Activated naive CD4-positive, alpha-beta T cell treated with anti-CD3 and anti-CD28 coated beads for 36 hours (primary cell): ENCODE data around the gene CENPP. TPM values are rescaled to one million over a fixed set of nuclear protein-coding genes. Genes with fewer than 3 reads are reported as not detected.

ENCODE experiments used
- CTCF ChIA-PET: fragments of 350-600 bp; sonication (Branson Sonifier 250); formaldehyde crosslinking; loops from one replicate; lab custom pipeline; 2021; ENCODE audit warnings: antibody characterized with exemption; lab: Charles Lee
- DNase-seq: peaks from one replicate; pipeline ENCODE4 v3.0.0-alpha.2; 2020
- H3K27ac Mint-ChIP-seq: one replicate; pipeline ENCODE4 v1.8.0; 2021; ENCODE audit warnings: mild to moderate bottlenecking, mixed read lengths
- H3K27me3 Mint-ChIP-seq: one replicate; pipeline ENCODE4 v1.8.0; 2021; ENCODE audit warnings: low read depth, mixed read lengths
- H3K36me3 Mint-ChIP-seq: one replicate; pipeline ENCODE4 v1.8.0; 2021; ENCODE audit warnings: low read depth, mixed read lengths
- H3K4me1 Mint-ChIP-seq: one replicate; pipeline ENCODE4 v1.8.0; 2021; ENCODE audit warnings: low read depth, mixed read lengths
- H3K4me3 Mint-ChIP-seq: one replicate; pipeline ENCODE4 v1.8.0; 2021; ENCODE audit warnings: mild to moderate bottlenecking, moderate library complexity, mixed read lengths
- H3K9me3 Mint-ChIP-seq: one replicate; pipeline ENCODE4 v1.8.0; 2021; ENCODE audit warnings: mixed read lengths
- intact Hi-C: fragments of 100-400 bp; cut with micrococcal nuclease; formaldehyde crosslinking; loops from one replicate; pipeline ENCODE4 v1.15.1; 2023
- total RNA-seq, 2 experiments: library from RNA; stranded (reverse); gene quantifications; one replicate each; pipeline ENCODE4 v1.2.3, GENCODE V29; 2021

Gene CENPP
- total RNA-seq, 2 experiments from 2014 or later: 24.9 to 26.5 TPM

GRCh38 chr9:92324431-92324830 lies 1.3 kb upstream of the CENPP start:
- Mint-ChIP-seq H3K9me3 (no peaks in the 10 kb centered on the region), H3K27ac (peak overlapping the region; percentile 97), H3K36me3 (peaks cover 27% of the 10 kb centered on the region), H3K27me3 (no peaks in the 10 kb centered on the region), H3K4me1 (peaks cover 41% of the 10 kb centered on the region), H3K4me3 (peak overlapping the region; percentile 99)
- intact Hi-C loops: loop anchor here (2.0 to 10.0 kb wide), 3 partner anchors 440 to 740 kb away; partner anchors contain the start of gene BICD2
- peak; percentile 7 for DNase-seq
- CTCF ChIA-PET: interaction anchor here (1.7 kb wide), 1 partner anchor 36 kb away, joined by 3 read pairs; no protein-coding TSS in a partner anchor

- CTCF ChIA-PET: interaction anchor here (1.7 kb wide), 1 partner anchor 37 kb away, joined by 3 read pairs; no protein-coding TSS in a partner anchor
- Mint-ChIP-seq H3K36me3 (peaks cover 25% of the 10 kb centered on the region), H3K4me3 (peak overlapping the region; percentile 99), H3K4me1 (peaks cover 41% of the 10 kb centered on the region), H3K27ac (peak overlapping the region; percentile 97), H3K27me3 (no peaks in the 10 kb centered on the region), H3K9me3 (no peaks in the 10 kb centered on the region)
- DNase-seq: no peak
- intact Hi-C loops: loop anchor here (1.0 to 10.0 kb wide), 9 partner anchors 10 to 740 kb away; partner anchors contain the start of genes BICD2, IARS1, IPPK and SPTLC1
Observed at GRCh38 chr9:92324889-92325268, 874 bp upstream of the CENPP start.

DNA sequence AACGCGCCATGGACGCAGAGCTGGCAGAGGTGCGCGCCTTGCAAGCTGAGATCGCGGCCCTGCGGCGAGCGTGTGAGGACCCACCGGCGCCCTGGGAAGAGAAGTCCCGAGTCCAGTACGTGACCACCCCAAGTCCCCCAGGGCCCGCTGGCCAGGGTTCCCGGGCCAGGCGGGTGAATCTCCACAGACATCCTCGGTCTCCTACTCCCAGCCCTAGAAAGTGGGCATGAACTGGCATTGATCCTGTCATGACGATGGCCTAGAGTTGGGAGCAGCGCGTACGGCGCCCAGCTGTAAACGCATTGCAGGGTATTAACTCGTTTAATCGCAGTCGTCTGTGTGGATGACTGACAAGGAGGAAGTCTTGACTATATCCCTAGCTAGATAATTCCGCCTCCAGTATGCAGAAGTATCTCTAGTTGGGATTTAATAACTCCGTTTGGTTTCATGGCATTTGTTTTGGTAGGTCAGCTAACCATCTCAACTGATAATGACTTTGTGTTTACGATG lies 293 bp downstream of the CENPP start:
- peak overlapping the region; percentile 99 for H3K4me3 Mint-ChIP-seq
- peaks cover 41% of the 10 kb centered on the region for H3K4me1 Mint-ChIP-seq
- peak; percentile 19 for DNase-seq
- CTCF ChIA-PET: interaction anchor here (0.8 kb wide), 1 partner anchor 186 kb away, joined by 4 read pairs; no protein-coding TSS in a partner anchor
- H3K27me3 Mint-ChIP-seq: no peaks in the 10 kb centered on the region
- H3K27ac Mint-ChIP-seq: peak overlapping the region; percentile 97
- H3K36me3 Mint-ChIP-seq: peaks cover 19% of the 10 kb centered on the region
- intact Hi-C loops: loop anchor here (1.0 to 10.0 kb wide), 9 partner anchors 11 to 739 kb away; partner anchors contain the start of genes BICD2, IARS1, IPPK and SPTLC1
- no peaks in the 10 kb centered on the region for H3K9me3 Mint-ChIP-seq

DNA sequence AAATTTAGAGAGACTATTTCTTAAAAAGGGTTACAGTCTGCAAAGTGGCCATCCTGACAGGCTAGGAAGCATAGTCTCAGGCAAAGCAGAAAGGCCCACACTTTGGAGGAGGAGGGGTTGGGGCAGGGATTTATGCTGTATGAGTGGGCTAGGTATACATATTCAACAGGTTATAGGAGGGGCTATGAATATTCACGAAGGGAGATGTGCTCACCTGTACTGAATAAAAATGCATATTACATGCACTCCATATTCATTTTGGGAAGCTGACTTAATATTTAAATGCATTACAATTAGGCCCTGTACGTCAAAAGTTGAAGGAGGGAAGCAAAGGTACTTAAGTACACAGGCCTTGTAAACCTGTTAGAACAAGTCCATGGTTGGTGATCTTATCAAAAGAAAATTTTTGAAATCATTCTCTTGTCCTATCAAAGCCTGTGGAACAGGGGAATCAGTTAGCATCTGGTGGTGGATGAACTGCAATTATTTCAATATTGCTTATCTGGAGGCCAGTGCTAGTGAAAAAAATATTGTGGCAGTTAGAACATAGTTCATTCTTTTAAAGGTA lies 1.6 kb downstream of the CENPP start:
- Mint-ChIP-seq H3K27me3 (no peaks in the 10 kb centered on the region), H3K9me3 (no peaks in the 10 kb centered on the region), H3K4me1 (peaks cover 37% of the 10 kb centered on the region), H3K27ac (no peak overlapping the region), H3K4me3 (peak overlapping the region; percentile 99), H3K36me3 (peaks cover 17% of the 10 kb centered on the region)
- no peak for DNase-seq
- intact Hi-C loops: loop anchor here (5.0 to 10.0 kb wide), 4 partner anchors 190 to 737 kb away; partner anchors contain the start of gene BICD2
- CTCF ChIA-PET: no interaction called here

- H3K9me3 Mint-ChIP-seq: no peaks in the 10 kb centered on the region
- DNase-seq: peak; percentile 12
- peaks cover 18% of the 10 kb centered on the region for H3K36me3 Mint-ChIP-seq
- no peak overlapping the region for H3K27ac Mint-ChIP-seq
- no peaks in the 10 kb centered on the region for H3K27me3 Mint-ChIP-seq
- H3K4me1 Mint-ChIP-seq: peaks cover 29% of the 10 kb centered on the region
- CTCF ChIA-PET: interaction anchor here (0.6 kb wide), 1 partner anchor 203 kb away, joined by 3 read pairs; no protein-coding TSS in a partner anchor
- intact Hi-C loops: loop anchor here (5.0 to 10.0 kb wide), 4 partner anchors 191 to 737 kb away; partner anchors contain the start of gene BICD2
- H3K4me3 Mint-ChIP-seq: no peak overlapping the region
Observed at GRCh38 chr9:92328225-92328624, 2.5 kb downstream of the CENPP start.

GRCh38 chr9:92332577-92333281 lies 7.0 kb downstream of the CENPP start:
- intact Hi-C loops: no loop called here
- Mint-ChIP-seq H3K27ac (no peak overlapping the region), H3K4me3 (no peak overlapping the region), H3K4me1 (peaks cover 10% of the 10 kb centered on the region), H3K27me3 (no peaks in the 10 kb centered on the region), H3K36me3 (peaks cover 25% of the 10 kb centered on the region), H3K9me3 (no peaks in the 10 kb centered on the region)
- CTCF ChIA-PET: interaction anchor here (0.6 kb wide), 1 partner anchor 191 kb away, joined by 3 read pairs; no protein-coding TSS in a partner anchor
- DNase-seq: no peak

DNA sequence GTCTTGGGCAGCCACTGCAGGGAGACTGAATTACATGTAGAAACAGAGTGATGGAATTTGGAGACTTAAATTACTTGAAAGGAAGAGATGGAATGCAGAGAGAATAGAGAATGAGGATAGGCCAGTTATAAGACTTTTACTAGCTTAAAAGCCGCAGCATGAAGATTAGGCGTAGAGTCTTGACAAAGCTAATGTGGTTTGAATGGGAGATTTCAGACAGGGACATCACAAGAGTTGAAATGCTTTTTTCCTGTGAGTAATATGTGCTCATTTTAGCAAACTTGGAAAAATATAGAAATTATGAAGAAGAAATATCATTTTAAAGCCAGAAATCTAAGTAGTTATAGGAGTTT lies 7.5 kb downstream of the CENPP start:
- peaks cover 6% of the 10 kb centered on the region for H3K4me1 Mint-ChIP-seq
- CTCF ChIA-PET: interaction anchor here (0.6 to 0.7 kb wide), 2 partner anchors 128 to 327 kb away, joined by 3 to 5 read pairs; no protein-coding TSS in a partner anchor
- H3K27me3 Mint-ChIP-seq: no peaks in the 10 kb centered on the region
- H3K36me3 Mint-ChIP-seq: peaks cover 26% of the 10 kb centered on the region
- no peak overlapping the region for H3K4me3 Mint-ChIP-seq
- intact Hi-C loops: no loop called here
- DNase-seq: no peak
- H3K9me3 Mint-ChIP-seq: no peaks in the 10 kb centered on the region
- H3K27ac Mint-ChIP-seq: no peak overlapping the region

DNA sequence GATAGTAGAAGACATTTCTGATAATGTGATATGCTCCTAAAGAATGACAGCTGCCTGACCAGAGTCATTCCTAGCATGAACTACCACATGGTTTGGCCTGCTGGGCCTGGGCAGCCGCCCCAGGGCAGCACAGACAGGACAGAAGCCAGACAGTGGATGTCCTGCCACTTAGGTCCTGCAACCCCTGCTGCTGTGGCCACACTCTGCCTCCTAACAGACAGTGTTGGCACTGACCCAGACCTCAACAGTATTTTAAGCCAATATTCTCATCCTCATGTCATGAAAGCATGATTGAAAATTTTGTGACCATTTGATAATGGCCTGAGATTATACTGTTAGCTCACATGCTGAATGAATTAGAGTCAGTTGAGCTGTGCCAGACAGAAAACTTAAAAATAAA lies 15.8 kb downstream of the CENPP start:
- DNase-seq: no peak
- peaks cover 28% of the 10 kb centered on the region for H3K36me3 Mint-ChIP-seq
- no peak overlapping the region for H3K4me3 Mint-ChIP-seq
- H3K9me3 Mint-ChIP-seq: peaks cover 6% of the 10 kb centered on the region
- intact Hi-C loops: no loop called here
- CTCF ChIA-PET: no interaction called here
- H3K4me1 Mint-ChIP-seq: no peaks in the 10 kb centered on the region
- H3K27me3 Mint-ChIP-seq: no peaks in the 10 kb centered on the region
- no peak overlapping the region for H3K27ac Mint-ChIP-seq

- Mint-ChIP-seq H3K27me3 (no peaks in the 10 kb centered on the region), H3K4me1 (no peaks in the 10 kb centered on the region), H3K4me3 (no peak overlapping the region), H3K36me3 (peaks cover 28% of the 10 kb centered on the region), H3K9me3 (peaks cover 6% of the 10 kb centered on the region), H3K27ac (no peak overlapping the region)
- no peak for DNase-seq
- intact Hi-C loops: no loop called here
- CTCF ChIA-PET: no interaction called here
Observed at GRCh38 chr9:92342825-92343488, 17.2 kb downstream of the CENPP start.

GRCh38 chr9:92345582-92345981 lies 19.8 kb downstream of the CENPP start:
- Mint-ChIP-seq H3K9me3 (peaks cover 5% of the 10 kb centered on the region), H3K36me3 (peaks cover 18% of the 10 kb centered on the region), H3K4me1 (peaks cover under 1% of the 10 kb centered on the region), H3K4me3 (no peak overlapping the region), H3K27ac (no peak overlapping the region), H3K27me3 (no peaks in the 10 kb centered on the region)
- no peak for DNase-seq
- intact Hi-C loops: no loop called here
- CTCF ChIA-PET: no interaction called here

GRCh38 chr9:92349771-92350739 lies 24.3 kb downstream of the CENPP start:
- H3K27ac Mint-ChIP-seq: no peak overlapping the region
- intact Hi-C loops: no loop called here
- H3K4me3 Mint-ChIP-seq: no peak overlapping the region
- H3K27me3 Mint-ChIP-seq: no peaks in the 10 kb centered on the region
- peaks cover 6% of the 10 kb centered on the region for H3K9me3 Mint-ChIP-seq
- H3K4me1 Mint-ChIP-seq: peaks cover 5% of the 10 kb centered on the region
- CTCF ChIA-PET: interaction anchor here (0.7 kb wide), 1 partner anchor 1009 kb away, joined by 3 read pairs; no protein-coding TSS in a partner anchor
- no peak for DNase-seq
- peaks cover 24% of the 10 kb centered on the region for H3K36me3 Mint-ChIP-seq
